Measurements from ENCODE around the gene MSH6.

GRCh38 chr2:47803770-47804169, 20.8 kb downstream of the MSH6 start:
- TF ChIP-seq CTCF (conservative IDR thresholded peaks at IDR 0.05; ENCODE audit: low read length) (no peak), EZH2phosphoT487 (IDR thresholded peaks at IDR 0.05; ENCODE audit: borderline replicate concordance, low read depth, low read length) (no peak)

Data from OCI-LY7 (cell line).